Inflammatory macrophage treated with lipopolysaccharide for 1 hour (primary cell): Measurements from ENCODE around the gene TSPAN13.
"Not testable (repeated sequence)": the region's sequence is repeated elsewhere in the genome, so short reads cannot be mapped to it uniquely, and the experiment has no call there.

ENCODE experiments used
- DNase-seq, 2 donors: peaks; one replicate each; pipeline ENCODE4 v3.0.0-alpha.2; 2020 to 2022

TSPAN13 gene

GRCh38 chr7:16741676-16742075 is 11.9 kb upstream of the TSPAN13 start:
- no peak for DNase-seq

- DNase-seq = no peak
These were observed 11.0 kb upstream of the TSPAN13 start for GRCh38 chr7:16742547-16742946.

DNA sequence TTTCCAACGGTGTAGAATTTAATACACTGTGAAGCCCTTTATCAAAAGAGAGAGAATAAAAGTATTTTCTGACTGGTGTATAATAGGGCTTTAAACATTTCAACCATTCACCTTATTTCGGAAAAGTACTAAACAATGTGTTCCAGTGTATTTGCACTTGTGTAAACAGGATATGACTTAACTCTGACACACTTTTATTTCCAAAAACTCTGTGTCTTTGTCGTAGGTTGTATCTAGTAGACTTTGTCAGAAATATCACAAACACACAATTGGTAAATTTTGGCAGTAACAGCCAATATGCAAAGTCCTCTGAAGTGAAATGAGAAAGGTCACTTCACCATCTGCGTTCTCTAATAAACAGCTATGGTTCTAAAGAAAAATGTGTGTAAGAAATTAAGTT is 10.3 kb upstream of the TSPAN13 start:
- DNase-seq = no peak

DNA sequence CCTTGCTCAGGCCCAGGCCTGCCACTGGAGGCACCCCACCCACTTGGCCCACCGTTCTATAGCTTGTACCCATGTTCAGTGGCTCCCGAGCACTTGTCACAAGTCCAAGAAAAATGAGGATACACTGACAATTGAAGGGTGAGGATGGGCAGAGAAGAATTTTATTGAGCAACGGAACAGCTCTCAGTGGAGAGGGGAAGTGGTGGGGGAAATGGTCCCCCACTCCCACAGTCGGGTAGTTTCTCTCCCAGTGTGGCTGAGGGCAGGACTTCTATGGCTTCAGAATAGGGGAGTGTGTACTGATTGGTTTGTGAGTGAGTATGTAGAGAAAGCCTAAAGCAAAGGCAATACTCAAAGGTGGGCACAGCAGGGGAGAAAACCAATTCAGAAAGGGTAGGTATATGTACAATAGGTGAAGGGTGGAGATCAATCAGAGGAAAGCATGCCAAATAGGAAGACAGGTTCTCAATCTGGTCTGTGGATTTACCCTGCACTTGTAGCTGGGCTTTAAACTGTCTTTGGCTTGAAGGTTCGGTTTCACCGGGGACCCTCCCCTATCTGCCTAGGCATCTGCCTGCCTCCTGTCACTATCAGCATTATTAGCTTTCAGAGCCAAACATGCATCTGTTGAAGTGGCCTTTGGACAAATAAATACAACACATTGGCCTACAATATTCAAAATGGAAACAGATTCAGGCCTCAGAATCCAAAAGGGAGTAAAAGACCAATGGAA is 8.9 kb upstream of the TSPAN13 start:
- no peak for DNase-seq

DNA sequence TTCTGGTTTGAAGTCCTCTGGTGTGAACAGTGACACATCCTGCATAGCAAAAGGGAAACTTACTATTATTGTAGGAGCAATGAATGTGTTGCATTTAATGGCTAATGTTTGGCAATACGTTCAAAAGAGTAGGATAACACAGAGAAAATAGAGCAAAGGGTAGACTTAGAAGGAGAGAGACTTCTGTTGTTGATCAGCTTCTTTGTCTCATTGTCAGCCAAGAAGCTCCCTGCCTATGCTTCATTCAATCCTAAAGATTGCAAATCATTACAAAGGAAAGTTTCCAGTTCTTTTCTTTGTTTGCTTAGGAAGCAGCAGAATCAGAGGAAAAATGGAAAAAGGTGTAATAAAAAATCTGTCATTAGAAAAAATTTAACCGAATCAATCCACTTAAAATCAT is 7.9 kb upstream of the TSPAN13 start:
- DNase-seq = no peak

GRCh38 chr7:16747102-16747501 is 6.5 kb upstream of the TSPAN13 start:
- DNase-seq = no peak

DNA sequence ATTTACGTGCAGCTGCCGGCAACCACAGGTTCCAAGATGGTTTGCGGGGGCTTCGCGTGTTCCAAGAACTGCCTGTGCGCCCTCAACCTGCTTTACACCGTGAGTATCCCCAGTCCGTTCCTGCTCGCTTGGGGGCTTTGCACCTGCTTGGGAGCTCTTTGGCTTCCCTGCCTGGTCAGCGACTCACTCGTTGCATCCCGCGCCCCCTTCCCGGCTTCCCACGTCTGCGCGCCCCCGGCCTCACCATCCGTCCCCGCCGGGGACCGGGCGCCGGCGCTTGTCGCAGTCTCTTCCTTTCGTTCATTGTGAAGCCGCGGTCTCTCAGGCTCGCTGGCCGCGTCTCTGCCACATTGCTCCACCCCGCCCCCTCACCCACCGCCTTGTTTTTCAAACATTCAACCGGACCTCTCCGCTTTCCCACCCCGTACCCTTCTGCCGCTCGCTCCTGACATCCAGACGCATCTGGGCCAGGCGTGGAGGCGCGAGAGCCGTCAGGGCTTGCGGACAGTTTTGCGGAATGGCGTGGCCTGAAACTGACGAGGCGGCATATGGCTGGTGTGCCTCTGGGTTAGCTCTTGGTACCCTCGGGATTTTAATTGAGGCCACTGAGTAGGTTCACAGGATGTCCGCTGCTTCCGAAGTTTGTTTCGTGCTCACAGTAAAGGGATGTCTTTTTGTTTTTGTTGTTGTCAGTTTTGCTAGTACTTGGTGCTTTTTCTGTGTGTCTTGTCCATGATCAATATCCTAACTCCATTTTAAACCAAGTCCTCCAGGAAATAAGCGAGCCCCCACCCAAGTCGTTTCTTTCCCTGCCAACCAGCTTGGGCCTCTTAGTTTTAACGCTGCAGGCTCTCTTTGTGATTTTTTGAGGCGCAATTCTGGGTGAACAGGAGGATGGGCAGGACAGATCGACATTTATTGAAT is 639 bp downstream of the TSPAN13 start:
- no peak for DNase-seq

DNA sequence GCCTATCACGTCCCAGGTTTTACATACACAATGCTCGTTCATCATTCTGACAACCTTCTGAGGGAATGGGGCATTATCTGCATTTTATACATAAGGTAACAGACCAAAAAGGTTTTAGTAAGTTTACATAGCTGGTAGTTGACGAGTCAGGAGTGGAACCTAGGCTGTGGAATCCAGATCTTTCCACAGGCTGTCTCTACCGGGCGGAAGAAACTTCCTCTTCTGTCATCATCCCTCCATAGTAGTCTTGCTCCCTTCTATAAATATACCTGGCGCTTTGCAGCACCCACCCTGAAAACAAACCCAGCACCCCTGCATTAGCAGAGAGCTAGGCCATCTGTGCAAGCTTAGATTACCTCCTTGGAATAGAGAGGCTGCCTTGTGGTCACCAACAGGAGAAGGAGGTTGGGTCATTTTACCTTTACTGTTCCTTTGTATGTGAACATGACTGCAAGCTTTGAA is 1.3 kb downstream of the TSPAN13 start:
- DNase-seq = no peak

DNA sequence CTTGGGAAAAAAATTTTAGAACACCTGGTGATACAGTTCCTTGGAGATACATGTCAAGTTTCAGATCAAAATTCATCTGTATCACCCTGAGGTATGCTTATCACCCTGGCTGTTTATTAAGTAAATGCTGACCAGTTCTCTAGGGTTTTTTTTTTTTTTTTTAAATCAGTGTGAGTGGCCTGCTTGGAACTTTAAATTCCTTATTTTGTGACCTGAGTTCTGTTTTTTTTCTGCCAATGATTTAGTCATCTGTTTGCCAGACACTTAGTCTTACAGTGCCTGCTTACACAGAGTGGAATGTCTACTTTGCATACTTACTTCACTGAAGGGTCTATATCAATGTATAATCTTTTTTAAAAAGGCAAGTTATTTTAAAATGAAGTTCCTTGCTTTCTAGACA is 1.8 kb downstream of the TSPAN13 start:
- peak; percentile 23 to 28 for DNase-seq

DNA sequence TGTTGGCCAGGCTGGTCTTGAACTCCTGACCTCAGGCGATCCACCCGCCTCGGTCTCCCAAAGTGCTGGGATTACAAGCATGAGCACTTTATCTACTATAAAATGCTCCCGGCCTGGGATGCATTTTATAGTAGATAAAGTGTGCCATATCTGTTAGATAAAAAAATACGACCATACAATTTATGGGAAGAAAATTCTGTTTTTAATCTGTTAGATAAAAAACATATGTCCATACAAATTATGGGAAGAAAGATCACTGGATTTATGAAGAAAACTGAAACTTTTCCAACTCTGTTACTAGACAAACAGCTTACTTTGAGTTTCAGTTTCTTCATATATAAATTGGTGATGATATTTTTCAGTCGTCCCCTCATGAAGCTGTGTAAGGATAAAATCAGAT is 4.5 kb downstream of the TSPAN13 start:
- DNase-seq = no peak

GRCh38 chr7:16758631-16759611 is 5.4 kb downstream of the TSPAN13 start:
- no peak for DNase-seq

GRCh38 chr7:16759840-16760239 is 6.3 kb downstream of the TSPAN13 start:
- DNase-seq = no peak

DNA sequence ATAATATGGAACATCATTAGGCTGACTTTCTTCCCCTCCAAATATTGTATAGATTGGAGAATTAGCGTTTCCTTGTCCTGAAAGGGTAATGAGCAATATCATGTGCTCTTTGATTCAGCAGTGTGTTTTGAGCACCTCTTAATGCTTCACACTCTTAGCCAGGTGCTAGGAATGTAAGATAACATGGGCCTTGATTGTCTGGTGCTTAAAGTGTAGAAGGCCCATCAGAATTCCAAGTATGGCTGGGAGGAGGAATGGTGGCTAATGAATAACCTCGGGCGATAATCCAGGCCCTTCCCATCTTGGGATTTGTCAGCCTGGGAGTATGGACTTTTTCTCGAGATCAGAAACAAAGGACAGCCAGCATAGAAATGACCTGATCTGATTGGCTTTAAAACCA is 8.6 kb downstream of the TSPAN13 start:
- no peak for DNase-seq

GRCh38 chr7:16764942-16765341 is 11.4 kb downstream of the TSPAN13 start:
- no peak for DNase-seq

GRCh38 chr7:16765436-16765859 is 11.9 kb downstream of the TSPAN13 start:
- DNase-seq = no peak

- not testable (repeated sequence) for DNase-seq
These were observed 16.4 kb downstream of the TSPAN13 start for GRCh38 chr7:16769994-16770393.

GRCh38 chr7:16770657-16771329 is 17.2 kb downstream of the TSPAN13 start:
- no peak for DNase-seq

DNA sequence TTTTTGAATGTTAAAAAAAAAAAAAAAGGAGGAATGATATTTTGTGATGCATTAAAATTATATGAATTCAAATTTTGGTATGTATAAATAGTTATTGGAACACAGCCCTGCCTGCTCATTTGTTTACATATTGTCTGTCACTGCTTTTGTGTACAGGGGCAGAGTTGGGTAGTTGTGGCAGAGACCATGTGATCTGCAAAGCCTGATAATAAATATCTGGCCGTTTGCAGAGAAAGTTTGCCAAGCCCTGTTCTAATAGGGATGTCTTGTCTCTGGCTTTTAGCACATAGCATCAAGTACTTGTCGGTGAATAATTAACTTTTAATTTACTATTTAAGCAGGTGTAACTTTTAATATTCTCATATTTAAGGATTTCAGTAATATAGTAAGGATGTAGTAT is 19.8 kb downstream of the TSPAN13 start:
- no peak for DNase-seq

DNA sequence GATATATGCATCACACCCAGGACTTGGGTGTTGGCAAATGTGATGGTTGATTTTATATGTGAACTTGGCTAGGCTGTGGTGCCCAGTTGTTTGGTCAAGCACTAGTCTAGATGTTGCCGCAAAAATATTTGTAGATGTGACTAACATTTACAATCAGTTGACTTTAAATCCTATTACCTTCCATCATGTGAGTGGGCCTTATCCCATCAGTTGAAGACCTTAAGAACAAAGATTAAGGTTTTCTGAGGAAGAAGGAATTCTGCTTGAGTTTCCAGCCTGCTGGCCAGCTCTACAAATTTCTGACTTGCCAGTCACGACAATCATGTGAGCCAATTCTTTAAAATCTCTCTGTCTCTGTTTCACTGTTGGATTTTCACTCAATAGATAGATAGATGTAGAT is 20.3 kb downstream of the TSPAN13 start:
- no peak for DNase-seq

GRCh38 chr7:16774294-16774693 is 20.7 kb downstream of the TSPAN13 start:
- no peak for DNase-seq

GRCh38 chr7:16774986-16775385 is 21.4 kb downstream of the TSPAN13 start:
- no peak for DNase-seq

DNA sequence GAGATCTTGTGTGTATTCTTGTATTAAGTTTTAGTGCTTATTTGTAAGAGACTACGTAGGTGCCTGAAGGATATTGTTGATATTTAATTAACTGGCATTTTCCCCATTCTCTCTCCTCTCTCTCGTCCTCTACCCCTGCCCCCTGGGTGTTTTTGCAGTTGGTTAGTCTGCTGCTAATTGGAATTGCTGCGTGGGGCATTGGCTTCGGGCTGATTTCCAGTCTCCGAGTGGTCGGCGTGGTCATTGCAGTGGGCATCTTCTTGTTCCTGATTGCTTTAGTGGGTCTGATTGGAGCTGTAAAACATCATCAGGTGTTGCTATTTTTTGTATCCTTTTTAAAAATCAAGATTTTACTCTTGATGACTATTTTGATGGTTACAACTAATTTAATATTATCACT is 22.5 kb downstream of the TSPAN13 start:
- DNase-seq = no peak
